Inferior parietal cortex (tissue), 1 donor: ENCODE results near the gene MARVELD3.
"Not testable (repeated sequence)": the region's sequence is repeated elsewhere in the genome, so short reads cannot be mapped to it uniquely, and the experiment has no call there.

Source experiments
- DNase-seq: peaks from one replicate; pipeline ENCODE4 v3.0.0-alpha.2; 2016; ENCODE audit errors: extremely low spot score

MARVELD3 gene, protein sequence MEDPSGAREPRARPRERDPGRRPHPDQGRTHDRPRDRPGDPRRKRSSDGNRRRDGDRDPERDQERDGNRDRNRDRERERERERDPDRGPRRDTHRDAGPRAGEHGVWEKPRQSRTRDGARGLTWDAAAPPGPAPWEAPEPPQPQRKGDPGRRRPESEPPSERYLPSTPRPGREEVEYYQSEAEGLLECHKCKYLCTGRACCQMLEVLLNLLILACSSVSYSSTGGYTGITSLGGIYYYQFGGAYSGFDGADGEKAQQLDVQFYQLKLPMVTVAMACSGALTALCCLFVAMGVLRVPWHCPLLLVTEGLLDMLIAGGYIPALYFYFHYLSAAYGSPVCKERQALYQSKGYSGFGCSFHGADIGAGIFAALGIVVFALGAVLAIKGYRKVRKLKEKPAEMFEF

DNA sequence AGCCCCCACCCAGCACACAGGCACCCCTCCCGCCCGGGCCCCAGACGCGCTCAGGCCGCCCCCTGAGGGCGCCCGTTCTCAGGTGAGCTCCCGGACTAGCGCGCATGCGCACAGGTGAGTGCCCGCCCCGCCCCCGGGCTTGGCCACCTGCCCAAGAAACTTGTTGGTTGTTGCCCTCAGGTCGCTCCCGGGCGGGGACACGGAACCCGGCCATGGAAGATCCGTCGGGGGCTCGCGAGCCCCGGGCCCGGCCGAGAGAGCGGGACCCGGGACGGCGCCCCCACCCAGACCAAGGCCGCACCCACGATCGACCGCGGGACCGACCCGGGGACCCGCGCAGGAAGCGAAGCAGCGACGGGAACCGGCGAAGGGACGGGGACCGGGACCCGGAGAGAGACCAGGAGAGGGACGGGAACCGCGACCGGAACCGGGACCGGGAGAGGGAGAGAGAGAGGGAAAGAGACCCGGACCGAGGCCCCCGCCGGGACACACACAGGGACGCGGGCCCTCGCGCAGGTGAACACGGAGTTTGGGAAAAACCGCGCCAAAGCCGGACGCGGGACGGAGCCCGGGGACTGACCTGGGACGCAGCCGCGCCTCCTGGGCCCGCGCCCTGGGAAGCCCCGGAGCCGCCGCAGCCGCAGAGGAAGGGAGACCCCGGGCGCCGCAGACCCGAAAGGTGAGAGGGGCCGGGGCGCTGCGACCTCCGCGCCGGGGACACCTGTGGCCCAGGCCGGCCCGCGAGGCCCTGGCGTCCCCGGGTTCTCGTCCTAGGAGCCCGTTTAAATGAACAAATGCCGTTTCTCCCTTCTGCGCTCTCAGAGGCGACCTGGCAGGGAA lies at the start of gene MARVELD3:
TSS of gene MARVELD3 (plus strand) at position 167 of the 840 bp plus-strand sequence. CDS start at position 213, 46 bp downstream.
- DNase-seq, result no peak

DNA sequence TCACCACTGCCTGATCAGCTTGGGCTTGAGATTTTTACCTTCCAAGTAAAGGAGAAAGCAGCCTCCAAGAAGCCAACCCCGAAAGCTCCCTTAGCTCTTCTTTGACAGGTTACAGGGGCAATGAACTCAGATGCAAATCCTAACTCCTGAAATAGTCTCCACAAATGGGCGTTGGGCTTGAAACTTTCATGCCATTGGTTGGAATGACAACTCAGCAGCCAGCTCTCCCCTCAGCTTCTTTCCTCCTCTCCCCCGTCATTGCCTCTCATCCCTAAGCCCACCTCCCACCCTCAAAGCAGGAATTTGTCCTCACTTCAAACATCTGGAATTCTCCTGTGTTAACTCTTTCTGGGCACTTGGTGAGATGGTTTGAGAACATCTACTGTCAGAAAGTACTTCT lies 49.0 kb upstream of the MARVELD3 start, which contains the start of gene TAT:
TSS of gene TAT (minus strand) at position 122 of the 400 bp plus-strand sequence. CDS start 677 bp downstream, outside the sequence.
- DNase-seq, result no peak

DNA sequence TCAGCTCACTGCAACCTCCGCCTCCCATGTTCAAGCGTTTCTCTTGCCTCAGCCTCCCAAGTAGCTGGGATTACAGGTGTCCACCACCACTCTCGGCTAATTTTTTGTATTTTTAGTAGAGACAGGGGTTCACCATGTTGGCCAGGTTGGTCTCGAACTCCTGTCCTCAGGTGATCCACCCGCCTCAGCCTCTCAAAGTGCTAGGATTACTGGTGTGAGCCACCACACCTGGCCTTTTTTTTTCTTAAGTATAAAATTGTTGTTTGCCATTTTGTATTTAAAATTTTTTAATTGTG lies 43.5 kb upstream of the MARVELD3 start:
- not testable (repeated sequence) for DNase-seq

DNA sequence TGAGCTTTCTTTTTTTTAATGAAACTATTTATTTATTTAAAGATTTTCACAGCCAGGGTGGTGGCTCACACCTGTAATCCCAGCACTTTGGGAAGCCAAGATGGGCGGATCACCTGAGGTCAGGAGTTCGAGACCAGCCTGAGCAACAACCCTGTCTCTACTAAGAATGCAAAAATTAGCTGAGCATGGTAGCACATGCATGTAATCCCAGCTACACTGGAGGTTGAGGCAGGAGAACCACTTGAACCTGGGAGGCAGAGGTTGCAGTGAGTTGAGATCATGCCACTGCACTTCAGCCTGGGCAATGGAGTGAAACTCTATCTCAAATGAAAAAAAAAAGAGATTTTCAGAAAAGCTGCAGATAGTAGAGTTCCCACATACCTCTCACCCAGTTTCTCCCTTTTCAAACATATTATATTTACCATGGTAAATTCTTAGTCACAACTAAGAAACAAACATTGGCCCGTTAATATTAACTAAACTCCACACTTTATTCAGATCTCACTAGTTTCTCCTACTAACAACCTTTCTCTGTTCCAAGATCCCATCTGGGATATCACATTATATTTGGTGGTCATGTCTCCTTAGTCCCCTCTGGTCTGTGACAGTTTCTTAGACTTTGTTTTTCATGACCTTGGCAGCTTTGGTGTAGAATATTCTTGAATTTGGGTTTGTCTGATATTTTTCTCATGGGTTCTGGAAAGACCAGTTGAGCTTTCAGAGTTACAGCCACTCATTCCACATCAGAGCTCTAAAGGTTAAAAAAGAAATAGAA lies 41.3 kb upstream of the MARVELD3 start:
- no peak for DNase-seq

DNA sequence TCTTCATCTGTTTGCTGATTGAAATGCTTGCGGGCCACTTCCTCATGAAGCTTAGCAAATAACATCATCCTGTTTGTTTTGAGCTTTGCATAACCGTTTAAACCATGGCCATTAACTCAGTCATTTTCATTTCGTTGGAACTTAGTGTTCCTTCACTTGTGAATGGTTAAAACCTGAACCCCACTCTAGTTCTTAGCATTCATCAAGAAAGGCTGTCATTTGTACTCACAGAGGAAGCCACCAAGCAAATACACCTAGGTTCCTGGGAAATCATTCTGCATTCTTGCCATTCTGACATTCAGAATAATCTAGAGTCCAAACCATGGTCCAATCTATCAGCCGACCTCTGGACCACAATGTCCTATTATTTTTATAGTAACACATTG lies 40.7 kb upstream of the MARVELD3 start:
- no peak for DNase-seq

DNA sequence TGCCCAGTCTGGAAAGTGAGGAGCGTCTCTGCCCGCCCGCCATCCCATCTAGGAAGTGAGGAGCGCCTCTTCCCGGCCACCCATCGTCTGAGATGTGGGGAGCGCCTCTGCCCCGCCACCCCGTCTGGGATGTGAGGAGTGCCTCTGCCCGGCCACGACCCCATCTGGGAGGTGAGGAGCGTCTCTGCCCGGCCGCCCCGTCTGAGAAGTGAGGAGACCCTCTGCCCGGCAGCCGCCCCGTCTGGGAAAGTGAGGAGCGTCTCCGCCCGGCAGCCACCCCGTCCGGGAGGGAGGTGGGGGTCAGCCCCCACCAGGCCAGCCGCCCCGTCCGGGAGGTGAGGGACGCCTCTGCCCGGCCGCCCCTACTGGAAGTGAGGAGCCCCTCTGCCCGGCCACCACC lies 36.6 kb upstream of the MARVELD3 start:
- not testable (repeated sequence) for DNase-seq

DNA sequence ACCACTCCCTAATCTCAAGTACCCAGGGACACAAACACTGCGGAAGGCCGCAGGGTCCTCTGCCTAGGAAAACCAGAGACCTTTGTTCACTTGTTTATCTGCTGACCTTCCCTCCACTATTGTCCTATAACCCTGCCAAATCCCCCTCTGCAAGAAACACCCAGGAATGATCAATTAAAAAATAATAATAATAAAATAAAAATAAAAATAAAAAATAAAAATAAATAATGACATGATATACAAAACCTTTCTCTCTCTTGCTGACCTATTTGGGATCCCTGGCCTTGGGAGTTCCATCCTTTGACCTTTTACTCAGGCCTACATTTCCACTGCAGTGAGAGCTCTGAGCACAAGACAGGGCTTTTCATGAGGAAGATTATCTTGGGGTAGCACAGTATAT lies 35.9 kb upstream of the MARVELD3 start:
- DNase-seq, result not testable (repeated sequence)

DNA sequence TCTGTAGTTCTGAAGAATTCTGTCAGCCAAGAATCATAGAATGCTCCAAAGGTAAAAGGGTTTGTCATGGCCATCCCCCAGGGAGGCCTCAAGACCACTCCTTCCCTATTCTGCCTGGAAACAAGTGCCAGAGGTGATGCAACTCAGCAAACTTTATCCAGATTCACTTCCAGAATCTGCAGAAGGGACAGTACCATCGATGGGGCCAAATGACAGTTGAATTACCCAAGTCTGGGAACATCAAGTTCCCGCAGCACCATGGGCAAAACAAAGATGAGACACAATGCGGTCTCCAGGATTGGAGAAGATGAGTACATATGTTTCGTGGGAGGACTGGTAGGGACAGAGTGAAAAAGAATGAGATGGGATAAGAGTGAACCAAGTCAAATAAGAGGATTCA lies 35.4 kb upstream of the MARVELD3 start:
- no peak for DNase-seq

DNA sequence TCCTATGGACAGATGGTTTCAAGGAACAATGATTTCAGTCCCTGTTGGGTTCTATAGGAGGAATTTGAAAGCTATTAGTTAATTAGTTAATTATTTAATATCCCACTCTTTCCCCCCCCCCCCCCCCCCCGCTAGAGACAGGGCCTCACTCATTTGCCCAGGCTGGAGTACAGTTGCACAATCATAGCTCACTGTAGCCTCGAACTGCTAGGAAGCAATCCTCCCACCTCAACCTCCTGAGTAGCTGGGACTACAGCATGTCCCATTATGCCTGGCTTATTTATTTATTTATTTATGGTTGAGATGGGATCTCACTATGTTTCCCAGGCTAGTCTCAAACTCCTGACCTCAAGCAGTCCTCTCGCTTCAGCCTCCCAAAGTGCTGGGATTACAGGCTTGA lies 34.1 kb upstream of the MARVELD3 start:
- no peak for DNase-seq

DNA sequence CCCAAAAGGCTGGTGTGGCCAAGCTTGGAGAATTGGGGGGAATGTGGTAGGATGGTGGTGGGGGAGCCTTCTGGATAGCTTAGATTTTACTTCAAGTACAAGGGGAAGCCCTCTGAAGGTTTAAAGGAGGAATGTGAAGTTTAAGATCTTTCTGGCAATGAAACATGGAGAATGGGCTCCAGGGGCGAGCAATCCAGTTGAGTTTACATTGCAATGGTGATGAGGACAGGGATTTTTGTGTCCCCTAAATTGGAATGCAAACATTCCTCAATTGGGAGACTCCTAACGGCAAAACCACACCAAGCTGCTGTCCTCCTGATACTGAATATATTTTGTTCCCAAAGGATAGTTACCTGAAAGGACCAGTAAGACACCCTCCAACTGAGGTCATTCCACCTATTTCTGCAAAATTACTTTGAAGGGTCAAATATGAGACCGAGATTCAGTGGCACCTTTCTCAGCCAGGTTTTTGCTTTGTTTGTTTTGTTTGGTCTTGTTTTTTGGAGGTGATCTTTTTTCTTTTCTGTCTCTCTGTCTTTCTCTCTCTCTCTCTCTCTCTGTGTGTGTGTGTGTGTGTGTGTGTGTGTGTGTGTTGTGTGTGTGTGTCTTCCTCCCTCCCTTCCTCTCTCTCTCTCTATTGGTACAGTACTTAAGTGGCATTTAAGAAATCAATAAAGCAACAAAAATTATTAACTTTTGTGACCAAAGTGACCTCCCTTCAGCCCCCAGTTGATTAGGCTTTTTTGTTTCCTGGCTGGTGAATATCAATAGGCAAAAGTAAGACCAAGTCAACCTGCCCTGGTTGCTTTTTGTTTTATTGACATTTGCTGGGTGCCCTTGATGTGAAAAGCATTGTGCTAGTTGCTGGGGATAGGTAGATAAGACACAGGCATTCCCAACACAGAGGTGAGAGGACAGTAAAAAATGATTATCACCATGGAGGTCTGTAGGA lies 32.7 kb upstream of the MARVELD3 start:
- no peak for DNase-seq

DNA sequence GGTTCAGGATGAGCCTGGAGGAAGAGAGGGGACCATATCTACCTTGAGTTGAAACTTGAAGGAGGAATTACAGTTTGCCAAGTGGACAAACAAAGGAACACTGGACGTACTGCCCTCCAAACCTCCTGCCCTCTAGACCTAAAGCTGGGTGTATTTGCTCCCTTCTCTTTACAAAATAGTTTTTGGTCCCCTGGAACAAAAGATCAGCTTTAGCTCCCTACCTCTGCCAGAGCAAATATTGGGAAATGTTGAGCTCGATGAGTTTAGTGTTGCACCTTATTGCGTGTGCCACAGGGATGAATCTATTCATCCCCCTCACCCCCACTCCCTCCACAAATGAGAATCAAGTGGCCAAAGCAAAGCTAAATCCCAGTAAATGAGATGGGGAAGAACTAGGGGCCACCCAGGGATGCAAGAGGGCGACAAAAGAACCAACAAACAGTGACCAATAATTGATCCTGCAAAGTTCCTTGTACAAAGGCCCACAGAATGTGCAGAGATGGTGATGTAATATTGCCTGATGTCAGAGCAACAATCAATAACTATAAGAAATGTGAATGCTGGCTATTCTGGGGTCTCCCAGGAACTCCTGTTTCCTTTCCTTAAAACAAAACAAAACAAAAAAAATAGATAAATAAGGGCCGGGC lies 31.9 kb upstream of the MARVELD3 start:
- no peak for DNase-seq

DNA sequence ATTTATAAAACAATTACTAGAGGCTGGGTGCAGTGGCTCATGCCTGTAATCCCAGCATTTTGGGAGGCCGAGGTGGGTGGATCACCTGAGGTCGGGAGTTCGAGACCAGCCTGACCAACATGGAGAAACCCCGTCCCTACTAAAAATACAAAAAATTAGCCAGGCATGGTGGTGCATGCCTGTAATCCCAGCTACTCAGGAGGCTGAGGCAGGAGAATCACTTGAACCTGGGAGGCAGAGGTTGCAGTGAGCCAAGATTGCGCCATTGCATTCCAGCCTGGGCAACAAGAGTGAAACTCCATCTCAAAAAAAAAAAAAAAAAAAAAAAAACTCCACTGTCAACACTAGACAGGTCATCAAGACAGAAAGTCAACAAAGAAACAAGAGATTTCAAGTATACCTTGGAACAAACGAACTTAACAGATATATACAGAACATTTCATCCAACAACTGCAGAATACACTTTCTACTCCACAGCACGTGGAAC lies 30.6 kb upstream of the MARVELD3 start:
- DNase-seq, result not testable (repeated sequence)

DNA sequence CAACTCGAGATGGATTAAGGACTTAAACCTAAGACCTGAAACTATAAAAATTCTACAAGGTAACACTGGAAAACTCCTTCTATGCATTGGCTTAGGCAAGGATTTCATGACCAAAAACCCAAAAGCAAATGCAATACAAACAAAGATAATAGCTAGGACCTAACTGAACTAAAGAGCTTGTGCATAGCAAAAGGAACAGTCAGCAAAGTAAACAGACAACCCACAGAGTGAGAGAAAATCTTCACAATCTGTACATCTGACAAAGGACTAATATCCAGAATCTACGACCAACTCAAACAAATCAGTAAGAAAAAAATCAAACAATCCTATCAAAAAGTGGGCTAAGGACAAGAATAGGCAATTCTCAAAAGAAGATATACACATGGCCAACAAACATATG lies 27.6 kb upstream of the MARVELD3 start:
- DNase-seq, result not testable (repeated sequence)

DNA sequence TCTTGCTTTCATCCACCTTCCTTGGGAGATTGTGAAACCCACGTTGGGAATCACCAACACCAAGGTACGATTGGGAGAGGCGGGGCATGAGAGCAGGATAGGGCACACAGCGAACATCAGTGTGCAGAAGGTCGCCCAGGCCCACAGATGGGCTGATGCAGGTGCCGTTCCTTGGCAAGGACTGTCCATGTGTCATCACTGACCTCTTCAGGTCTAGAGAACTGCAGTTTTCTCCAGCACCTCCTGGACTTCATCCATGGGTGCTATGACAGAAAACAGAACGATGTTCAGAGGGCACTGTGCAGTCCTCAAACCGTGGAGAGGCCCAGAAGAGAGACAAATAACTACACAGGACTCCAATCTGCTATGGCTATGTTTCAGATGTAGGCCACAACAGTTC lies 25.2 kb upstream of the MARVELD3 start:
- DNase-seq, result peak; percentile 11

DNA sequence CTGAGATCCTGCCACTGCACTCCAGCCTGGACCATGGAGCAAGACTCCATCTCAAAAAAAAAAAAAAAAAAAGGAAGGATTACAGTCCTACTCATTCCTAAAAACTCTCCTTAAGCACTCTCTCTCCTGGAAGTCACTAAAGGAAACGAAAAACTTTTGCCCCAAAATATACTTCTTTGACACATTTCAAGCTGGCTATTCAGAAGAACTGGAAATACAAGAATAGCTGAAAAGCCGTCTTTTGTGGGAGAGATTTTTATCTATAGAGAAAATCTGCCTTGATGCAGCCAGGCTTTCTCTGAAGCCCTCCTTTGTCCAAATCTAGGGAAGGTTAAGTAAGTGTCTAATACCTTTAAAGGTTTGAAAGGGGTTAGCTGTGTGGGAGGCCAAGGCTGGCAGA lies 16.9 kb upstream of the MARVELD3 start:
- DNase-seq, result no peak

DNA sequence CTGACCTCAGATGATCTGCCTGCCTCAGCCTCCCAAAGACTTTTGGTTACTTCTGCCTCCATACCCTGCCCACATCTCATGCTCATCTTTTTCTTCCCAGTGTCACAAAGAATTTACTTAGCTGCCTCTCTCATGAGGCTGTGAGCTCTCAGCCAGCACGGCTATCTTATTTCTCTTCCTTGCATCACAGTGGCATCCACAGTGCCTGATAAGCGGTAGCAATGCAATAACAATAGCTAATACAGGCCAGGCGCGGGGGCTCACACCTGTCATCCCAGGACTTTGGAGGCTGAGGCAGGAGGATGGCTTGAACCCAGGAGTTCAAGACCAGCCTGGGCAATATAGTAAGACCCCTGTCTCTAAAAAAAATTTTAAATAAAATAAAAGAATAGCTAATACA lies 15.5 kb upstream of the MARVELD3 start:
- DNase-seq, result no peak

DNA sequence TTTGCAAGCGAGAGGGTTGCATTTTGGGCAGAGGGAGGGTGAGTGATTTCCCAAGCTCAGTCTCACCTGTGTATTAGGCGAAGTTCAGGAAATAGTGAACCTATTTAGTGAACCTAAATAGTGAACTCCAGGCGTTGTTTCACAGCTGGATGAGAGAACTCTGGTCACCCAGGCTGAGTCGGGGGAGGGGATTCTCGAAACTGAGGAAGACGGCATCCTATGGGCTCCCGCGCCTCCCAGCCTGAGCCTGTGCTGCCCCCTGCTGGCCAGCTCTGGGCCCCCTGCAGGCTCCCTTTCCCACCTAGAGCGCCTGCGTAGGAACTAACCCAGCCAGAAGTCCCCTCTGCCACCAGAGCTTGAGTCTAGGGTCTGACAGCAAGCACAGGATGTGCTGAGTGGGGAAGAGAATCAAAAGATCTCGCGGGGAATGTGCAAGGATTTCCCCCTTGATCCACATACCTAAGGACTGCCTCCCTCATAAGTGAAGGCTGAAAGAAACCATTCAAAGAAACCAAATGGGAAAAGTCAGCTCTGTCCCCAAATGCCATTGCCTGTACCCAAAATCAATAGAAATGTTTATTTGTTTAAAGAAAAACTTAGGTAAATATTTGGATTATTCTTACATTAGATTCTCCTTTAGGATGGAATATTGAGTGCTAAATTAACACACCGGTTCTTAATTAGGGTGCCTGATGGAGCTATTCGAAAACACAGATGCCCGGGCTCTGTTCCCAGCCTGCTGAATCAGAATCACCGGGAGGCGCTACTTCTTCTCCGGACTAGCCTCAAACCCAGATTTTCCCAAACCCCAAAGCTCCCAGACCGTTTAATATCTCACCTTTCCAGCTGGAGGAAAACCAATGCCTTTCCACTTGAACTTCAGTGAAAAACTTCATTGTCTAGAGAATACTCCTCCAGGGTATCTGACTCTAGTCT lies 14.8 kb upstream of the MARVELD3 start:
- DNase-seq, result peak; percentile 69

DNA sequence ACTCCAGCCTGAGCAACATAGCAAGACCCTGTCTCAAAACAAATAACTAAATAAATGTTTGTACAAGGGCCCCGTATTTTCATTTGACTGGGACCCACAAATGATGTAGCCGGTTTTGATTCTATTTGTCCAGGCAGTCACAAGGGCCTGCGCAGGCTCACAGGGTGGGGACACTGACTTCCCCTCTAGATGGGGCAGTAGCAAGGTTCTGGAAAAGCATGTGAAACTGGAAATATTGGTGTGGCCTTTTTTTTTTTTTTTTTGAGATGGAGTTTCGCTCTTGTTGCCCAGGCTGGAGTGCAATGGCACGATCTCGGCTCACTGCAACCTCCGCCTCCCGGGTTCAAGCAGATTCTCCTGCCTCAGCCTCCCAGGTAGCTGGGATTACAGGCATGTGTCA lies 11.0 kb upstream of the MARVELD3 start:
- not testable (repeated sequence) for DNase-seq

DNA sequence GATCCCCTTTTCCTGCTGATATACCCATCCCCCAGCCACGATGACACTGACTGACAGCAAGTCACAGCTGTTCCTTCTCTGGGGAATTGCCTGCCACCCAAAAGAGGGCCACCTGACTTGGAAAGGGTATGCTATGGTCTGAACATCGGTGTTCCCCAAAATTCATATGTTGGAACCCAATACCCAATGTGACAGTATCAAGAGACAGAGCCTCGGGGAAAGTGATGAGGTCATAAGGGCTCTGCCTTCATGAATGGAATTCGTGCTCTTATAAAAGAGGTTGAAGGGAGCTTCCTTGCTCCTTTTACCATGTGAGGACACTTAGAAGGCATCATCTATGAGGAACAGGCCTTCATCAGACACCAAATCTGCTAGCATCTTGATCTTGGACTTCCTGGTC lies 7.6 kb upstream of the MARVELD3 start:
- DNase-seq, result no peak
